ENCODE data around the gene EDAR.

EDAR gene

GRCh38 chr2:108965540-108966289, 23.3 kb downstream of the EDAR start:
- peak; percentile 25 to 57 for DNase-seq

GRCh38 chr2:108963057-108963456, 26.0 kb downstream of the EDAR start:
- DNase-seq: no peak

- no peak for DNase-seq
Measured at GRCh38 chr2:108961796-108962195, 27.2 kb downstream of the EDAR start.

- DNase-seq: no peak
Measured at GRCh38 chr2:108960006-108960405, 29.0 kb downstream of the EDAR start.

GRCh38 chr2:108959401-108959800, 29.6 kb downstream of the EDAR start:
- DNase-seq: no peak

GRCh38 chr2:108958632-108959341, 30.2 kb downstream of the EDAR start:
- no peak for DNase-seq

- DNase-seq: peak in 1 of 2 donors; percentile 11
Measured at GRCh38 chr2:108958002-108958401, 31.0 kb downstream of the EDAR start.

GRCh38 chr2:108956375-108956774, 32.6 kb downstream of the EDAR start:
- no peak for DNase-seq

GRCh38 chr2:108950369-108951135, 38.5 kb downstream of the EDAR start:
- DNase-seq: no peak

- no peak for DNase-seq
Measured at GRCh38 chr2:108949316-108950239, 39.4 kb downstream of the EDAR start.

- DNase-seq: no peak
Measured at GRCh38 chr2:108947271-108947907, 41.6 kb downstream of the EDAR start.

GRCh38 chr2:108946442-108946841, 42.6 kb downstream of the EDAR start:
- DNase-seq: no peak

- no peak for DNase-seq
Measured at GRCh38 chr2:108945969-108946368, 43.1 kb downstream of the EDAR start.

GRCh38 chr2:108944601-108945331, 44.3 kb downstream of the EDAR start:
- no peak for DNase-seq

- DNase-seq: no peak
Measured at GRCh38 chr2:108943751-108944150, 45.3 kb downstream of the EDAR start.

- DNase-seq: no peak
Measured at GRCh38 chr2:108942888-108943287, 46.1 kb downstream of the EDAR start.

- DNase-seq: no peak
Measured at GRCh38 chr2:108942231-108942825, 46.7 kb downstream of the EDAR start.

- DNase-seq: no peak
Measured at GRCh38 chr2:108941767-108942166, 47.3 kb downstream of the EDAR start.

GRCh38 chr2:108941161-108941665, 47.8 kb downstream of the EDAR start:
- DNase-seq: no peak

GRCh38 chr2:108940156-108940555, 48.9 kb downstream of the EDAR start:
- DNase-seq: no peak

Measured in CD4-positive, alpha-beta T cell treated with Interferon alpha-2 for 1 hour (primary cell).